Ammon's horn (tissue), 1 donor: Measurements from ENCODE around the gene SYNPO.

ENCODE experiments used
- DNase-seq: peaks from one replicate; pipeline ENCODE4 v3.0.0-alpha.2; 2016; ENCODE audit warnings: low spot score

Gene SYNPO

GRCh38 chr5:150641006-150641570 lies 628 bp downstream of the SYNPO start:
- DNase-seq: no peak

GRCh38 chr5:150641824-150642566 lies 1.5 kb downstream of the SYNPO start:
- DNase-seq: no peak

- DNase-seq: no peak
Observed at GRCh38 chr5:150642567-150642927, 2.1 kb downstream of the SYNPO start.

GRCh38 chr5:150642991-150643710 lies 2.7 kb downstream of the SYNPO start:
- no peak for DNase-seq

GRCh38 chr5:150644058-150644457 lies 3.6 kb downstream of the SYNPO start:
- DNase-seq: no peak

- DNase-seq: no peak
Observed at GRCh38 chr5:150644514-150644913, 4.1 kb downstream of the SYNPO start.

GRCh38 chr5:150645070-150645700 lies 4.7 kb downstream of the SYNPO start:
- DNase-seq: no peak

- DNase-seq: peak; percentile 45
Observed at GRCh38 chr5:150647275-150648251, 7.1 kb downstream of the SYNPO start.

GRCh38 chr5:150648294-150649107 lies 8.0 kb downstream of the SYNPO start:
- DNase-seq: no peak

GRCh38 chr5:150649108-150650020 lies 8.9 kb downstream of the SYNPO start:
- no peak for DNase-seq

- DNase-seq: no peak
Observed at GRCh38 chr5:150650021-150651006, 9.9 kb downstream of the SYNPO start.

- no peak for DNase-seq
Observed at GRCh38 chr5:150651382-150651781, 10.9 kb downstream of the SYNPO start.

GRCh38 chr5:150651924-150652671 lies 11.6 kb downstream of the SYNPO start:
- DNase-seq: no peak

- no peak for DNase-seq
Observed at GRCh38 chr5:150653145-150653761, 12.8 kb downstream of the SYNPO start.

- DNase-seq: no peak
Observed at GRCh38 chr5:150653762-150654556, 13.5 kb downstream of the SYNPO start.

GRCh38 chr5:150655221-150655620 lies 14.8 kb downstream of the SYNPO start:
- DNase-seq: no peak
